K562 (cell line): ENCODE results near the gene VSTM2B. TPM values are rescaled to one million over a fixed set of nuclear protein-coding genes. Genes with fewer than 3 reads are reported as not detected.

Experiments
- ATAC-seq: fragments of 200-7000 bp; cut with Tn5 transposase; 3 replicates; pipeline ENCODE4 v1.9.1; 2020; ENCODE audit warnings: moderate library complexity
- BruUV-seq: library from RNA; stranded (reverse); fragments of 400-500 nt; replicated peaks from 2 replicates; lab custom pipeline; 2021; lab: Mats Ljungman, UMichigan
- CTCF ChIA-PET: fragments of 300-600 bp; formaldehyde crosslinking; extraction: SDS; loops from one replicate; lab custom pipeline; 2021; ENCODE audit warnings: low intra/inter-chr PET ratio; lab: Yijun Ruan, JAX
- POLR2A ChIA-PET: fragments of 300-600, 350-650 bp; sonication (Branson Sonifier 250); formaldehyde crosslinking; extraction: SDS; loops from one replicate; lab custom pipeline; 2021; ENCODE audit warnings: antibody characterized with exemption, inconsistent platforms; lab: Yijun Ruan, JAX
- DNase-seq, 4 experiments: peaks; one replicate each; pipeline versions ENCODE4 v3.0.0 to v3.0.0-alpha.2; 2011 to 2018; ENCODE audit warnings: low spot score in 3 of 4, mixed read lengths in 3 of 4; ENCODE audit errors: extremely low read depth in 1 of 4
- FAIRE-seq: peaks from 2 replicates; lab custom pipeline; 2011; peaks lifted over from hg19 to GRCh38; lab: Jason Lieb, UNC
- H2AFZ ChIP-seq: 2 replicates; pipeline ENCODE4 v1.6.0; 2011; ENCODE audit warnings: low read depth, low read length, control low read depth, inconsistent platforms
- H3K27ac ChIP-seq: fragments of 200-600 bp; 3 replicates; pipeline ENCODE4 v1.8.0; 2011; ENCODE audit warnings: low read depth, mild to moderate bottlenecking, control low read depth, inconsistent platforms, low read length, moderate library complexity, mixed read lengths; ENCODE audit errors: extremely low read depth
- H3K27me3 ChIP-seq, 2 experiments: fragments of 300-600 bp in 1 of 2; 2 replicates in 1 of 2; 3 replicates in 1 of 2; pipeline versions ENCODE4 v1.6.0 to v1.8.0; 2011; ENCODE audit warnings: inconsistent platforms in 2 of 2, low read length in 2 of 2, mild to moderate bottlenecking in 1 of 2, mixed read lengths in 1 of 2, moderate library complexity in 1 of 2; ENCODE audit not compliant: control insufficient read depth in 2 of 2, insufficient read depth in 2 of 2
- H3K36me3 ChIP-seq: fragments of 300-600 bp; 3 replicates; pipeline ENCODE4 v1.8.0; 2011; ENCODE audit warnings: mild to moderate bottlenecking, low read length, inconsistent platforms; ENCODE audit not compliant: control insufficient read depth, insufficient read depth
- H3K4me1 ChIP-seq, 2 experiments: fragments of 200-600 bp in 1 of 2; replicated peaks in 1 of 2; 2 replicates in 1 of 2; 3 replicates in 1 of 2; pipeline versions ENCODE4 v1.5.1 to v1.8.0; 2011; ENCODE audit warnings: inconsistent platforms in 2 of 2, low read length in 2 of 2, mild to moderate bottlenecking in 1 of 2, mixed read lengths in 1 of 2, moderate library complexity in 1 of 2; ENCODE audit not compliant: control insufficient read depth in 2 of 2, insufficient read depth in 2 of 2
- H3K4me2 ChIP-seq: 2 replicates; pipeline ENCODE4 v1.6.1; 2011; ENCODE audit warnings: low read length, control low read depth, inconsistent platforms, mixed read lengths; ENCODE audit not compliant: insufficient read depth
- H3K4me3 ChIP-seq: fragments of 200-600 bp; sonication (generic), shearing (Covaris generic); 2 replicates; pipeline ENCODE4 v1.5.1; 2016; ENCODE audit warnings: control low read depth, inconsistent platforms
- H3K79me2 ChIP-seq: fragments of 200-600 bp; 3 replicates; pipeline ENCODE4 v1.8.0; 2011; ENCODE audit warnings: low read length, inconsistent platforms; ENCODE audit not compliant: control insufficient read depth, insufficient read depth
- H3K9ac ChIP-seq, 2 experiments: 2 replicates each; pipeline versions ENCODE4 v1.6.0 to v1.6.1; 2011; ENCODE audit warnings: low read depth in 2 of 2, low read length in 2 of 2, control low read depth in 1 of 2, inconsistent platforms in 1 of 2, mild to moderate bottlenecking in 1 of 2, mixed read lengths in 1 of 2; ENCODE audit not compliant: insufficient read depth in 1 of 2
- H3K9me1 ChIP-seq: one replicate; pipeline ENCODE4 v1.6.0; 2011; ENCODE audit warnings: inconsistent platforms, mild to moderate bottlenecking, low read length, moderate library complexity; ENCODE audit not compliant: control insufficient read depth, insufficient read depth
- H3K9me3 ChIP-seq: replicated peaks from 2 replicates; pipeline ENCODE4 v1.5.1; 2011; ENCODE audit warnings: low read depth, low read length, inconsistent platforms; ENCODE audit not compliant: control insufficient read depth, insufficient read depth
- H4K20me1 ChIP-seq: replicated peaks from 2 replicates; pipeline ENCODE4 v1.6.1; 2011; ENCODE audit warnings: low read length, inconsistent platforms, mixed read lengths; ENCODE audit not compliant: control insufficient read depth, insufficient read depth
- E4F1 ChIP-seq: fragments of 250-450 bp; sonication (Bioruptor Pico); IDR thresholded peaks from 2 replicates; pipeline ENCODE4 v1.5.0; 2021; ENCODE audit warnings: mild to moderate bottlenecking, borderline replicate concordance
- FOXP1 ChIP-seq: sonication (generic); formaldehyde crosslinking; IDR thresholded peaks from 2 replicates; pipeline ENCODE4 v1.8.0; 2022; ENCODE audit warnings: mild to moderate bottlenecking, missing genetic modification reagents
- KAT8 ChIP-seq: fragments of 450-650 bp; IDR thresholded peaks from 2 replicates; pipeline ENCODE4 v1.6.1; 2016; ENCODE audit warnings: low read depth, mild to moderate bottlenecking
- NONO ChIP-seq, 2 experiments: fragments of 200-400 bp in 1 of 2; fragments of 450-650 bp in 1 of 2; formaldehyde crosslinking in 1 of 2; IDR thresholded peaks; 2 replicates each; pipeline ENCODE4 v1.6.1; 2017; ENCODE audit warnings: low read depth in 2 of 2, mild to moderate bottlenecking in 2 of 2, moderate library complexity in 2 of 2, low read length in 1 of 2
- NR0B1 ChIP-seq: fragments of 450-650 bp; IDR thresholded peaks from one replicate; pipeline ENCODE4 v1.6.1; 2018; ENCODE audit warnings: mild to moderate bottlenecking, moderate library complexity; ENCODE audit not compliant: partially characterized antibody
- TCF3 ChIP-seq: sonication (generic); formaldehyde crosslinking; IDR thresholded peaks from 2 replicates; pipeline ENCODE4 v1.4.0; 2020; ENCODE audit warnings: mild to moderate bottlenecking, missing genetic modification reagents
- ZNF140 ChIP-seq: fragments of 250-450 bp; sonication (Bioruptor Pico); IDR thresholded peaks from 2 replicates; pipeline ENCODE4 v1.8.0; 2021; ENCODE audit warnings: moderate library complexity, mild to moderate bottlenecking, inconsistent platforms
- ZNF3 ChIP-seq: fragments of 250-450 bp; sonication (Bioruptor Pico); IDR thresholded peaks from 2 replicates; pipeline ENCODE4 v1.5.0; 2021; ENCODE audit warnings: mild to moderate bottlenecking, moderate library complexity
- WGBS: fragments of 100-300 bp; shearing (Covaris generic); methylation state at CpG from one replicate; pipeline ENCODE4 v1.1.6; 2016; ENCODE audit warnings: low coverage, mixed read lengths; ENCODE audit not compliant: insufficient coverage; ENCODE audit errors: missing lambda C conversion rate; 5-methylcytosine and 5-hydroxymethylcytosine counted together
- in situ Hi-C: fragments of 300-500 bp; cut with MboI; formaldehyde crosslinking; loops from 4 replicates; pipeline ENCODE4 v1.15.0; 2018; ENCODE audit warnings: inconsistent platforms, mixed read lengths
- intact Hi-C: fragments of 100-400 bp; cut with micrococcal nuclease; formaldehyde crosslinking; loops from 2 replicates; pipeline ENCODE4 v1.14.2; 2022
- polyA plus RNA-seq, 8 experiments: library from polyadenylated mRNA; depleted of rRNA in 4 of 8; stranded (reverse) in 5 of 8; unstranded in 3 of 8; fragments of >200 nt; fragmentation: Nextera tagmentation in 2 of 8; fragmentation: Illumina TruSeq in 1 of 8; extraction: Ambion mirVana in 2 of 8; extraction: Trizol in 1 of 8; gene quantifications; 2 replicates each; pipeline versions ENCODE4 v1.2.1 to v1.2.3, GENCODE V29; 2011 to 2014; ENCODE audit warnings: inconsistent platforms in 1 of 8, missing spikeins in 1 of 8
- total RNA-seq, 7 experiments: library from RNA; depleted of rRNA in 6 of 7; stranded (reverse); fragments of >200 nt in 6 of 7; fragmentation: Illumina TruSeq in 2 of 7; extraction: Trizol in 2 of 7; gene quantifications; 2 replicates each; pipeline versions ENCODE4 v1.2.1 to v1.2.3, GENCODE V29; 2011 to 2021; ENCODE audit warnings: low replicate concordance in 1 of 7

VSTM2B gene
- total and polyA plus RNA-seq, 9 of the 15 experiments (the other 6 are each of a cell fraction or from before 2014, with no cell fraction given): not detected

- no peak for DNase-seq
- POLR2A ChIA-PET: interaction anchor here (1.0 kb wide), 1 partner anchor 15 kb away, joined by 8 read pairs; no protein-coding TSS in a partner anchor
- Histone ChIP-seq H3K36me3 (no peaks in the 10 kb centered on the region), H3K9me1 (no peaks in the 10 kb centered on the region), H3K27ac (no peak overlapping the region), H3K4me3 (no peak overlapping the region), H3K4me1 (no peaks in the 10 kb centered on the region), H3K9ac (no peak overlapping the region), H2AFZ (no peak overlapping the region), H4K20me1 (no peaks in the 10 kb centered on the region; the same call in 1 of the 2 replicates), H3K27me3 (peaks cover 0 to 18% of the 10 kb centered on the region in 2 experiments; a peak in 2 of 5 replicates), H3K4me2 (no peak overlapping the region), H3K79me2 (no peaks in the 10 kb centered on the region), H3K9me3 (no peaks in the 10 kb centered on the region)
- FAIRE-seq: no peak
- CTCF ChIA-PET: no interaction called here
- intact Hi-C loops (no loop called here), in situ Hi-C loops (no loop called here)
- TF ChIP-seq ZNF140 (CRISPR knock-in tag) (no peak), ZNF3 (CRISPR knock-in tag) (no peak), TCF3 (CRISPR knock-in tag) (no peak), FOXP1 (CRISPR knock-in tag) (no peak), NR0B1 (no peak), NONO (IDR thresholded peaks at IDR 0.05; ENCODE audit: low read depth in 2 of 2, low read length in 1 of 2) (no peak), E4F1 (CRISPR knock-in tag) (no peak), KAT8 (no peak)
- BruUV-seq: no TSS peak
- under 1% methylated on average over 26 of the region's 27 CpGs for WGBS
- ATAC-seq: no peak
Measured at GRCh38 chr19:29507081-29507860, 18.5 kb upstream of the VSTM2B start.
